NCI-H146 treated with DMSO at 0.1 percent for 48 hours (cell line): ENCODE results near the gene DNAJC27.

Experiments
- DNase-seq: peaks from one replicate; lab custom pipeline; 2025; ENCODE audit not compliant: unreplicated experiment; lab: John Stamatoyannopoulos, UW

The DNAJC27 gene

GRCh38 chr2:24909555-24910177, 62.1 kb downstream of the DNAJC27 start:
- DNase-seq: no peak

GRCh38 chr2:24908461-24908901, 63.3 kb downstream of the DNAJC27 start:
- no peak for DNase-seq

GRCh38 chr2:24907116-24907515, 64.6 kb downstream of the DNAJC27 start:
- DNase-seq: no peak

- no peak for DNase-seq
These were observed 65.3 kb downstream of the DNAJC27 start for GRCh38 chr2:24906466-24906865.

- no peak for DNase-seq
These were observed 68.3 kb downstream of the DNAJC27 start for GRCh38 chr2:24903161-24904103.

- no peak for DNase-seq
These were observed 72.3 kb downstream of the DNAJC27 start for GRCh38 chr2:24899361-24899910.

GRCh38 chr2:24898122-24899109, 73.3 kb downstream of the DNAJC27 start:
- DNase-seq: no peak

GRCh38 chr2:24894750-24895149, 77.0 kb downstream of the DNAJC27 start:
- no peak for DNase-seq

- DNase-seq: no peak
These were observed 77.8 kb downstream of the DNAJC27 start for GRCh38 chr2:24893934-24894333.
